Measurements from ENCODE around the gene USP6NL.

DNA sequence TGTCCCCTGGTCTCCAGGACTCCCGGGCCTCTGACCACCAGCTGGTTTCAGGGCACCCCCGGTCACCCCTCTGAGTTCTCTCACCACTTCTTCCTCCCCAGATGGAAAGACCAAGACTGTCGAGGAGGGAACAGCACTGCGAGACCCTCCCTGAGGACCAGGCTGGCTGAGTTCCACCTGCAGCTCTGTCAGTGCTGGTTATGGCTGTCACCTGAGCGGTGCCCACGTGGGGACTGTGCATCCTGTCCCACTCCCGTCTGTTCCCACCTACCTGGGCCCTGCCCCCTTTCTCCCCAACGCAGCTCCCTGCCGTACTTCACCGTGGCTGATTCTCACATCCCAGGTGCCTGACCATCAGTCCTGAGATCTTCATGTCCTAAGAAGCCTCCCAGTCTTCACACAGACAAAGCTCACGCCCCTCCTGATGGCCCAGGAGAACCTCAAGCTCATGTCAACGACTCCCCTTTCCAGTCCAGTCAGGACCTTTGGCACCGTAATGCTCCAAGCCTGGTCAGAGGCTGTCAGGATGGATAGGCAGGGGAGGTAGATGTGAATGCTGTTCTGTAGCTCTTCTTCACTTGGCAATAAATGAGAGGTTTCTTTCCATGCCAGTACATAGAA lies 159.7 kb downstream of the USP6NL start:
- no peak for TF ChIP-seq POLR2A (IDR thresholded peaks at IDR 0.05)
- TF ChIP-seq, protein P1, sequence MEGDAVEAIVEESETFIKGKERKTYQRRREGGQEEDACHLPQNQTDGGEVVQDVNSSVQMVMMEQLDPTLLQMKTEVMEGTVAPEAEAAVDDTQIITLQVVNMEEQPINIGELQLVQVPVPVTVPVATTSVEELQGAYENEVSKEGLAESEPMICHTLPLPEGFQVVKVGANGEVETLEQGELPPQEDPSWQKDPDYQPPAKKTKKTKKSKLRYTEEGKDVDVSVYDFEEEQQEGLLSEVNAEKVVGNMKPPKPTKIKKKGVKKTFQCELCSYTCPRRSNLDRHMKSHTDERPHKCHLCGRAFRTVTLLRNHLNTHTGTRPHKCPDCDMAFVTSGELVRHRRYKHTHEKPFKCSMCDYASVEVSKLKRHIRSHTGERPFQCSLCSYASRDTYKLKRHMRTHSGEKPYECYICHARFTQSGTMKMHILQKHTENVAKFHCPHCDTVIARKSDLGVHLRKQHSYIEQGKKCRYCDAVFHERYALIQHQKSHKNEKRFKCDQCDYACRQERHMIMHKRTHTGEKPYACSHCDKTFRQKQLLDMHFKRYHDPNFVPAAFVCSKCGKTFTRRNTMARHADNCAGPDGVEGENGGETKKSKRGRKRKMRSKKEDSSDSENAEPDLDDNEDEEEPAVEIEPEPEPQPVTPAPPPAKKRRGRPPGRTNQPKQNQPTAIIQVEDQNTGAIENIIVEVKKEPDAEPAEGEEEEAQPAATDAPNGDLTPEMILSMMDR (IDR thresholded peaks at IDR 0.05) = no peak
